AG04450 (cell line): Measurements from ENCODE around the gene XPR1. TPM values are rescaled to one million over a fixed set of nuclear protein-coding genes. Genes with fewer than 3 reads are reported as not detected.

Source experiments
- CTCF ChIA-PET: fragments of 300-600, 350-600 bp; formaldehyde crosslinking; extraction: SDS; loops from one replicate; lab custom pipeline; 2022; ENCODE audit warnings: antibody characterized with exemption, inconsistent platforms; lab: Charles Lee
- POLR2A ChIA-PET: fragments of 350-600 bp; formaldehyde crosslinking; extraction: SDS; loops from one replicate; lab custom pipeline; 2021; ENCODE audit warnings: antibody characterized with exemption, inconsistent platforms; lab: Yijun Ruan, JAX
- DNase-seq: peaks from one replicate; pipeline ENCODE4 v3.0.0-alpha.2; 2011; ENCODE audit warnings: low read depth, low spot score
- H3K27ac ChIP-seq: one replicate; pipeline ENCODE4 v1.5.1; 2012; ENCODE audit warnings: low read depth, low read length, control low read depth
- H3K27me3 ChIP-seq: one replicate; pipeline ENCODE4 v1.6.0; 2012; ENCODE audit warnings: low read length; ENCODE audit not compliant: control insufficient read depth, insufficient read depth
- H3K4me3 ChIP-seq: 2 replicates; pipeline ENCODE4 v1.5.1; 2011; ENCODE audit warnings: mild to moderate bottlenecking, low read depth, low read length, control low read depth
- H3K9me3 ChIP-seq: 2 replicates; pipeline ENCODE4 v1.5.1; 2012; ENCODE audit warnings: low read length; ENCODE audit not compliant: control insufficient read depth, insufficient read depth
- polyA plus RNA-seq: library from polyadenylated mRNA; depleted of rRNA; stranded (reverse); fragments of >200 nt; gene quantifications from 2 replicates; pipeline ENCODE4 v1.2.3, GENCODE V29; 2011
- TF ChIP-seq, protein P1 (sequence below): IDR thresholded peaks from 2 replicates; pipeline ENCODE4 v1.5.1; 2011; ENCODE audit warnings: low read depth, low read length, control low read depth, inconsistent platforms

The XPR1 gene
- polyA plus RNA-seq, 1 experiment = 63.2 TPM

- H3K4me3 ChIP-seq = no peak overlapping the region
- H3K9me3 ChIP-seq = no peaks in the 10 kb centered on the region
- TF ChIP-seq, protein P1, sequence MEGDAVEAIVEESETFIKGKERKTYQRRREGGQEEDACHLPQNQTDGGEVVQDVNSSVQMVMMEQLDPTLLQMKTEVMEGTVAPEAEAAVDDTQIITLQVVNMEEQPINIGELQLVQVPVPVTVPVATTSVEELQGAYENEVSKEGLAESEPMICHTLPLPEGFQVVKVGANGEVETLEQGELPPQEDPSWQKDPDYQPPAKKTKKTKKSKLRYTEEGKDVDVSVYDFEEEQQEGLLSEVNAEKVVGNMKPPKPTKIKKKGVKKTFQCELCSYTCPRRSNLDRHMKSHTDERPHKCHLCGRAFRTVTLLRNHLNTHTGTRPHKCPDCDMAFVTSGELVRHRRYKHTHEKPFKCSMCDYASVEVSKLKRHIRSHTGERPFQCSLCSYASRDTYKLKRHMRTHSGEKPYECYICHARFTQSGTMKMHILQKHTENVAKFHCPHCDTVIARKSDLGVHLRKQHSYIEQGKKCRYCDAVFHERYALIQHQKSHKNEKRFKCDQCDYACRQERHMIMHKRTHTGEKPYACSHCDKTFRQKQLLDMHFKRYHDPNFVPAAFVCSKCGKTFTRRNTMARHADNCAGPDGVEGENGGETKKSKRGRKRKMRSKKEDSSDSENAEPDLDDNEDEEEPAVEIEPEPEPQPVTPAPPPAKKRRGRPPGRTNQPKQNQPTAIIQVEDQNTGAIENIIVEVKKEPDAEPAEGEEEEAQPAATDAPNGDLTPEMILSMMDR = no peak
- no peak overlapping the region for H3K27ac ChIP-seq
- no peak for DNase-seq
- ChIA-PET CTCF (no interaction called here), POLR2A (no interaction called here)
- H3K27me3 ChIP-seq = peaks cover 3% of the 10 kb centered on the region
Measured at GRCh38 chr1:180598333-180598974, 33.4 kb upstream of the XPR1 start.

GRCh38 chr1:180600343-180600742 lies 31.5 kb upstream of the XPR1 start:
- CTCF ChIA-PET = no interaction called here
- Histone ChIP-seq H3K9me3 (no peaks in the 10 kb centered on the region), H3K4me3 (no peak overlapping the region), H3K27ac (no peak overlapping the region), H3K27me3 (no peaks in the 10 kb centered on the region)
- TF ChIP-seq, protein P1 = no peak
- POLR2A ChIA-PET = no interaction called here
- no peak for DNase-seq

GRCh38 chr1:180601512-180601911 lies 30.3 kb upstream of the XPR1 start:
- ChIA-PET POLR2A (no interaction called here), CTCF (no interaction called here)
- DNase-seq = no peak
- no peaks in the 10 kb centered on the region for H3K27me3 ChIP-seq
- TF ChIP-seq, protein P1 = no peak
- H3K9me3 ChIP-seq = no peaks in the 10 kb centered on the region
- H3K27ac ChIP-seq = no peak overlapping the region
- no peak overlapping the region for H3K4me3 ChIP-seq

DNA sequence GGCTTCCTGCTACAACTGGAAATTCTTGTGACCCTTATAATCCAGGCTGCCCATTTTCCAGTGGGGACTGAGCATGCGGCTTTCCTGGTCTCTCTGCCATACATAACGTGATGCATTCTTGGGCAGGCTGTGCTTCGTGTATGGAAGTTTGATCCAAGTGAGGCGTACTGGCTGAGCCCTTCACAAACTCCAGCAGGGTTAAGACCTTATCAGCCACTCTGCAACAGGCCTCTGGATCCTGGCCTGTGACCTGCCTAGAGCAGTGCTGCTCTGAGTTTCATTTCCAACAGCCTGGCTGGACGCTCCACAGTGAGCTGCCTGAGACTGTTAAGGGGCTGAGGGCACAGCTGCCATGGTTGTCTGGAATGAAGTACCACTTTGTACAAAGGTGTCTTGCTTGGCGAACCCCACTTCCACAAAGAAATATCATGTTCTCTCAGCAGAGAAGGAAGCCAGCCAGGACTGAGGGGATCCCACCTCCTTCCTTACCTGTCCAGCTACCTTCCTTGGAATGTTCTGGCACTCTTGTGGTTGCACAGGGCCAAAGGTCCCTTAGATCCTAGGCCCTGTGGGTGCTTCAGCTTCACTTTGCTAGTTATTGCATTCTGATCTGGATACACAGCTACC lies 28.5 kb upstream of the XPR1 start:
- Histone ChIP-seq H3K27ac (no peak overlapping the region), H3K9me3 (no peaks in the 10 kb centered on the region), H3K27me3 (no peaks in the 10 kb centered on the region), H3K4me3 (no peak overlapping the region)
- TF ChIP-seq, protein P1 = no peak
- DNase-seq = no peak
- POLR2A ChIA-PET = no interaction called here
- CTCF ChIA-PET = no interaction called here

DNA sequence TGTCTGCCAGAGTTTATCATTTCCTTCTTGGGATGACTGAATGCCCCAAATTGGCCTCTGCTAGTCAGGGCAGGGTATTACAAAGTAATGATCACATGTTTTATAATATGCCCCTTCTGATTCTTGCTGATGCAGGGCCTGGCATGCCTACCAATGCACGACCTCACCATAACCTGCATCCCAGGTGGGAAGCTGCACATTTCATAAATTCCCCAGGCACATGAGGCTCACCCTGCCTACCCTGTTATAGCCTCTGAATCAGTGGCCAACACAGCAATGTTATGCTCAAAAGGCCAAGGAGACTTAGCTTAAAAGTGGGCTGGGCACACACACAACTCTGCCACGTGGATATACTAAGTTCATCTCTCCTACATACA lies 28.0 kb upstream of the XPR1 start:
- ChIA-PET POLR2A (no interaction called here), CTCF (no interaction called here)
- no peaks in the 10 kb centered on the region for H3K9me3 ChIP-seq
- TF ChIP-seq, protein P1 = no peak
- DNase-seq = no peak
- no peak overlapping the region for H3K4me3 ChIP-seq
- H3K27ac ChIP-seq = no peak overlapping the region
- H3K27me3 ChIP-seq = no peaks in the 10 kb centered on the region
